OCI-LY3 (cell line): ENCODE results near the gene TMEM106A.
"Not testable (repeated sequence)": the region's sequence is repeated elsewhere in the genome, so short reads cannot be mapped to it uniquely, and the experiment has no call there.

Experiments
- H2AFZ ChIP-seq: fragments of 200-600, 300-600 bp; shearing (Covaris generic); 2 replicates; pipeline ENCODE4 v1.6.0; 2014; ENCODE audit warnings: antibody characterized with exemption, low read depth, low read length
- H3K27ac ChIP-seq: fragments of 200-600, 300-600 bp; sonication (generic); 2 replicates; pipeline ENCODE4 v1.5.1; 2014; ENCODE audit warnings: mild to moderate bottlenecking, low read length, moderate library complexity, mixed read lengths
- H3K27me3 ChIP-seq: fragments of 200-600, 300-600 bp; sonication (generic); 2 replicates; pipeline ENCODE4 v1.6.1; 2014; ENCODE audit warnings: low read depth, low read length, mixed read lengths
- H3K36me3 ChIP-seq: fragments of 200-600, 300-600 bp; sonication (generic); replicated peaks from 2 replicates; pipeline ENCODE3; 2014; ENCODE audit warnings: low read depth, low read length, mixed read lengths
- H3K4me1 ChIP-seq: fragments of 300-600, 200-600 bp; sonication (generic); 2 replicates; pipeline ENCODE4 v1.6.1; 2014; ENCODE audit warnings: low read length, mixed read lengths
- H3K4me2 ChIP-seq: fragments of 200-600, 300-600 bp; sonication (generic); 2 replicates; pipeline ENCODE4 v1.6.1; 2014; ENCODE audit warnings: low read length, mixed read lengths
- H3K4me3 ChIP-seq: fragments of 300-600, 200-600 bp; sonication (generic); 2 replicates; pipeline ENCODE4 v1.5.1; 2014; ENCODE audit warnings: antibody characterized with exemption, mild to moderate bottlenecking, low read length, moderate library complexity
- H3K79me2 ChIP-seq: fragments of 300-600, 200-600 bp; shearing (Covaris generic); 2 replicates; pipeline ENCODE4 v1.6.1; 2014; ENCODE audit warnings: mild to moderate bottlenecking, low read length, mixed read lengths
- H3K9ac ChIP-seq: fragments of 300-600, 200-600 bp; shearing (Covaris generic); 2 replicates; pipeline ENCODE4 v1.6.0; 2014; ENCODE audit warnings: mild to moderate bottlenecking, low read length, moderate library complexity
- H3K9me3 ChIP-seq: fragments of 200-600, 300-600 bp; shearing (Covaris generic); 2 replicates; pipeline ENCODE4 v1.6.1; 2014; ENCODE audit warnings: low read length, mixed read lengths; ENCODE audit not compliant: insufficient read depth
- H4K20me1 ChIP-seq: fragments of 200-600, 300-600 bp; sonication (generic); 2 replicates; pipeline ENCODE4 v1.6.1; 2016; ENCODE audit warnings: low read length, mixed read lengths; ENCODE audit not compliant: insufficient read depth
- EZH2phosphoT487 ChIP-seq: fragments of 200-600 bp; shearing (Covaris generic); IDR thresholded peaks from 2 replicates; pipeline ENCODE4 v1.6.1; 2018; ENCODE audit warnings: antibody characterized with exemption, mixed run types, low read depth
- TF ChIP-seq, protein P1 (sequence below): fragments of 200-600, 300-600 bp; sonication (generic); IDR thresholded peaks from 2 replicates; pipeline ENCODE4 v1.5.1; 2014; ENCODE audit warnings: antibody characterized with exemption, low read length, low read depth

TMEM106A gene

DNA sequence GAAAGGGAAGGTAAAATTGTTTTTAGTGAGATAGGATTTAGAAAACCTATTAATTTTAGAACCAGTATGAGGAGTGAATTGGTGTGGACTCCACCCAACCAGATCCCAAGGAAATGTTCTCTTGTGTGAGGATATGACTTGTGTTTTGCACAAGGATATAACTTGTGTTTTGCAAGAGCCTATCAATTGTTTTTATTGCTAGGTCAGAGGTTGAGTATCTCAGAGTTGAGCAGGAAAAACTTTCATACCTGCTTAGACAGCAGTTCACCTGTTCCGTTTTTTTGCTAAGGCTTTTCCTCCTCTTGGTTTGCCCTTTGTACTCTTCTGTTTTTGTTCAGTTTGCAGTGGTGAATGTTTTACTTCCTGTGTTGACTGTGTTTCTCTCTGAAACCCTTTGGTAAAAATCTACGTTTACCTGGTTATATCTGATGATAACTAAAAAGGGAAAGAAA, 35.5 kb upstream of the TMEM106A start:
- H4K20me1 ChIP-seq = no peaks in the 10 kb centered on the region
- peaks cover 10% of the 10 kb centered on the region for H3K4me1 ChIP-seq
- no peak overlapping the region for H3K4me2 ChIP-seq
- H3K9me3 ChIP-seq = no peaks in the 10 kb centered on the region
- TF ChIP-seq EZH2phosphoT487 = no peak
- no peaks in the 10 kb centered on the region for H3K27me3 ChIP-seq
- peaks cover 10% of the 10 kb centered on the region for H3K36me3 ChIP-seq
- H3K9ac ChIP-seq = no peak overlapping the region
- no peak overlapping the region for H3K27ac ChIP-seq
- no peak overlapping the region for H3K4me3 ChIP-seq
- H3K79me2 ChIP-seq = peaks cover 13% of the 10 kb centered on the region
- H2AFZ ChIP-seq = no peak overlapping the region

DNA sequence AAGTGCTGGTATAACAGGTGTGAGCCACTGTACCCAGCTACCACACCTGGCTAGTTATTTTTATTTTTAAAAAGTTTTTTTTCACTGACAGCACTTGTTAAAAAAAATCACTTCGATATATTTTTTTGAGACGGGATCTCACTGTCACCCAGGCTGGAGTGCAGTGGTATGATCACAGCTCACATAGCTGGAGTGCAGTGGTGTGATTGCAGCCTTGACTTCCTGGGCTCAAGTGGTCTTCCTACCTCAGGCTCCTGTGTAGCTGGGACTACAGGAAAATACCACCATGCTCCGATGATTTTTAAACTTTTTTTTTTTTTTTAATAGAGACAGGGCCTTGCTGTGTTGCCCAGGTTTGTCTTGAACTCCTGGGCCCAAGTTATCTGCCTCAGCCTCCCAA, 27.8 kb upstream of the TMEM106A start:
- TF ChIP-seq, protein P1, sequence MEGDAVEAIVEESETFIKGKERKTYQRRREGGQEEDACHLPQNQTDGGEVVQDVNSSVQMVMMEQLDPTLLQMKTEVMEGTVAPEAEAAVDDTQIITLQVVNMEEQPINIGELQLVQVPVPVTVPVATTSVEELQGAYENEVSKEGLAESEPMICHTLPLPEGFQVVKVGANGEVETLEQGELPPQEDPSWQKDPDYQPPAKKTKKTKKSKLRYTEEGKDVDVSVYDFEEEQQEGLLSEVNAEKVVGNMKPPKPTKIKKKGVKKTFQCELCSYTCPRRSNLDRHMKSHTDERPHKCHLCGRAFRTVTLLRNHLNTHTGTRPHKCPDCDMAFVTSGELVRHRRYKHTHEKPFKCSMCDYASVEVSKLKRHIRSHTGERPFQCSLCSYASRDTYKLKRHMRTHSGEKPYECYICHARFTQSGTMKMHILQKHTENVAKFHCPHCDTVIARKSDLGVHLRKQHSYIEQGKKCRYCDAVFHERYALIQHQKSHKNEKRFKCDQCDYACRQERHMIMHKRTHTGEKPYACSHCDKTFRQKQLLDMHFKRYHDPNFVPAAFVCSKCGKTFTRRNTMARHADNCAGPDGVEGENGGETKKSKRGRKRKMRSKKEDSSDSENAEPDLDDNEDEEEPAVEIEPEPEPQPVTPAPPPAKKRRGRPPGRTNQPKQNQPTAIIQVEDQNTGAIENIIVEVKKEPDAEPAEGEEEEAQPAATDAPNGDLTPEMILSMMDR = no peak
- no peak for TF ChIP-seq EZH2phosphoT487
- Histone ChIP-seq H3K4me3 (no peak overlapping the region), H3K36me3 (peaks cover 6% of the 10 kb centered on the region), H3K27ac (no peak overlapping the region), H3K9me3 (no peaks in the 10 kb centered on the region), H3K27me3 (no peaks in the 10 kb centered on the region), H2AFZ (no peak overlapping the region), H3K9ac (no peak overlapping the region), H3K4me1 (no peaks in the 10 kb centered on the region), H3K4me2 (no peak overlapping the region), H4K20me1 (no peaks in the 10 kb centered on the region), H3K79me2 (no peaks in the 10 kb centered on the region)

DNA sequence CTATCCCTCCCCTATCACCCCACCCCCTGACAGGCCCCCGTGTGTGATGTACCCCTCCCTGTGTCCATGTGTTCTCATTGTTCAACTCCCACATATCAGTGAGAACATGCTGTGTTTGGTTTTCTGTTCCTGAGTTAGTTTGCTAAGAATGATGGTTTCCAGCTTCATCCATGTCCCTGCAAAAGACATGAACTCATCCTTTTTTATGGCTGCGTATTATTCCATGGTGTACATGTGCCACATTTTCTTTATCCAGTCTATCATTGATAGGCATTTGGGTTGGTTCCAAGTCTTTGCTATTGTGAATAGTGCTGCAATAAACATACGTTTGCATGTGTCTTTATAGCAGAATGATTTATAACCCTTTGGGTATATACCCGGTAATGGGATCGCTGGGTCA, 25.0 kb upstream of the TMEM106A start:
- not testable (repeated sequence) for H3K27ac ChIP-seq, H3K4me1 ChIP-seq, H3K4me2 ChIP-seq, H3K9me3 ChIP-seq, H3K4me3 ChIP-seq, H2AFZ ChIP-seq, H3K79me2 ChIP-seq, H3K27me3 ChIP-seq, H4K20me1 ChIP-seq, H3K9ac ChIP-seq
- H3K36me3 ChIP-seq = peaks cover 18% of the 10 kb centered on the region

DNA sequence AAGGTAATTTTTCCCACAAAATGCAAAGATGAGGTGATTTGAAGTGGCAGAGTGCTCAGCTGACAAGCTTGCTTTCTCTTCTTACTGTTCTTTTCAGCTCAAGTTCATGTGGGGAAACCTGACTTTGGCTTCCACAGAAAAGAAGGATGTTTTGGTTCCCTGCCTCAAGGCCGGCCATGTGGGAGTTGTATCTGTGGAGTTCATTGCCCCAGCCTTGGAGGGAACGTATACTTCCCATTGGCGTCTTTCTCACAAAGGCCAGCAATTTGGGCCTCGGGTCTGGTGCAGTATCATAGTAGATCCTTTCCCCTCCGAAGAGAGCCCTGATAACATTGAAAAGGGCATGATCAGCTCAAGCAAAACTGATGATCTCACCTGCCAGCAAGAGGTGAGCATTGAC, 18.4 kb upstream of the TMEM106A start:
- Histone ChIP-seq H3K79me2 (no peaks in the 10 kb centered on the region), H3K27ac (no peak overlapping the region), H3K4me3 (no peak overlapping the region), H4K20me1 (no peaks in the 10 kb centered on the region), H2AFZ (no peak overlapping the region), H3K9me3 (no peaks in the 10 kb centered on the region), H3K27me3 (no peaks in the 10 kb centered on the region), H3K4me1 (no peaks in the 10 kb centered on the region), H3K36me3 (peaks cover 52% of the 10 kb centered on the region), H3K4me2 (no peak overlapping the region), H3K9ac (no peak overlapping the region)
- TF ChIP-seq, protein P1 = no peak
- no peak for TF ChIP-seq EZH2phosphoT487

DNA sequence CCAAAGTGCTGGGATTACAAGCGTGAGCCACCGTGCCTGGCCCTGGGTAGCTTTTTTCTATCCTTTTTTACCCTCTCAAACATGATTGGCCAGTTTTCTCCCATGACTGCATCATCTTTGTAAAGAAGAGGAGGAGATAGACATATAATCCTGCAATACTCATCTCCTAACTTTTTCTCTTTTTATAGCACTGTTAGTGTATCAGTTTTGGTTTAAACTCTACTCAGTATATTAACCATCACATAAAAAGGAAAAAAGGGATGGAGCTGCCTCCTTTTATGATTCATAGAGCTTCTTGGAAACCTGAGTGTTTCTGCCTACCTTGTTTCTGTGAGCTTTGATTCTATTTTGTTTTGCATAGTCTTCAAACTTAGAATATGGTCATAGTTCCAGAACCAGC, 12.0 kb upstream of the TMEM106A start:
- no peak overlapping the region for H2AFZ ChIP-seq
- no peaks in the 10 kb centered on the region for H3K9me3 ChIP-seq
- H3K27me3 ChIP-seq = no peaks in the 10 kb centered on the region
- H3K4me1 ChIP-seq = no peaks in the 10 kb centered on the region
- H3K36me3 ChIP-seq = peaks cover 40% of the 10 kb centered on the region
- H3K4me3 ChIP-seq = no peak overlapping the region
- no peak for TF ChIP-seq EZH2phosphoT487
- TF ChIP-seq, protein P1 = no peak
- no peak overlapping the region for H3K27ac ChIP-seq
- H3K9ac ChIP-seq = no peak overlapping the region
- H4K20me1 ChIP-seq = no peaks in the 10 kb centered on the region
- H3K79me2 ChIP-seq = no peaks in the 10 kb centered on the region
- H3K4me2 ChIP-seq = no peak overlapping the region
